Right atrium auricular region (tissue), 2 donors: ENCODE data around the gene SEMA4D. TPM values are rescaled to one million over a fixed set of nuclear protein-coding genes. Genes with fewer than 3 reads are reported as not detected.

Experiments used
- DNase-seq: peaks from one replicate; pipeline ENCODE4 v3.0.0-alpha.2; 2019; ENCODE audit warnings: low spot score
- H3K27ac ChIP-seq, 2 donors: fragments of 200-600 bp; sonication (generic); 1 replicate in 1 of 2; 2 replicates in 1 of 2; pipeline ENCODE4 v1.5.1; 2016 to 2019
- H3K27me3 ChIP-seq, 2 donors: fragments of 200-600 bp; sonication (generic); one replicate each; pipeline versions ENCODE4 v1.5.1 to v1.6.0; 2017 to 2019
- H3K36me3 ChIP-seq: fragments of 200-600 bp; sonication (generic); one replicate; pipeline ENCODE4 v1.5.1; 2016
- H3K4me1 ChIP-seq, 2 donors: fragments of 200-600 bp; sonication (generic); one replicate each; pipeline versions ENCODE4 v1.5.1 to v1.6.0; 2017 to 2019
- H3K4me3 ChIP-seq, 2 donors: fragments of 200-600 bp; sonication (generic); 1 replicate in 1 of 2; 2 replicates in 1 of 2; pipeline ENCODE4 v1.5.1; 2017 to 2019; ENCODE audit warnings: mild to moderate bottlenecking in 1 of 2, moderate library complexity in 1 of 2
- H3K9me3 ChIP-seq, 2 donors: fragments of 200-600 bp; sonication (generic); one replicate each; pipeline ENCODE4 v1.5.1; 2019
- CTCF ChIP-seq, 2 donors: fragments of 200-600 bp; sonication (generic); IDR thresholded peaks; one replicate each; pipeline ENCODE4 v1.5.1; 2019; ENCODE audit warnings: antibody characterized with exemption in 2 of 2
- total RNA-seq, 2 donors: library from RNA; depleted of rRNA; stranded (reverse); fragments of >200 nt; gene quantifications; one replicate each; pipeline ENCODE4 v1.1.0, GENCODE V29; 2016

Gene SEMA4D
- total RNA-seq, 2 donors from 2014 or later: 14.6 to 22.1 TPM

GRCh38 chr9:89431930-89432725 lies 65.8 kb downstream of the SEMA4D start:
- TF ChIP-seq CTCF (IDR thresholded peaks at IDR 0.05): no peak
- H3K27me3 ChIP-seq: no peaks in the 10 kb centered on the region
- no peaks in the 10 kb centered on the region for H3K36me3 ChIP-seq
- no peak for DNase-seq
- H3K27ac ChIP-seq: peak overlapping the region in 1 of 2 donors; percentile 44
- no peak overlapping the region for H3K4me3 ChIP-seq
- no peaks in the 10 kb centered on the region for H3K9me3 ChIP-seq
- H3K4me1 ChIP-seq: peaks cover 0 to 24% of the 10 kb centered on the region in 2 donors

GRCh38 chr9:89430995-89431394 lies 66.9 kb downstream of the SEMA4D start:
- Histone ChIP-seq H3K4me3 (no peak overlapping the region), H3K27ac (no peak overlapping the region), H3K4me1 (peaks cover 0 to 27% of the 10 kb centered on the region in 2 donors), H3K27me3 (no peaks in the 10 kb centered on the region), H3K36me3 (no peaks in the 10 kb centered on the region), H3K9me3 (no peaks in the 10 kb centered on the region)
- TF ChIP-seq CTCF (IDR thresholded peaks at IDR 0.05): no peak
- DNase-seq: no peak

GRCh38 chr9:89428901-89429890 lies 68.7 kb downstream of the SEMA4D start:
- Histone ChIP-seq H3K4me3 (no peak overlapping the region), H3K36me3 (no peaks in the 10 kb centered on the region), H3K4me1 (peaks cover 0 to 39% of the 10 kb centered on the region in 2 donors), H3K9me3 (no peaks in the 10 kb centered on the region), H3K27ac (no peak overlapping the region), H3K27me3 (no peaks in the 10 kb centered on the region)
- TF ChIP-seq CTCF (IDR thresholded peaks at IDR 0.05): no peak
- DNase-seq: no peak

- no peak for DNase-seq
- TF ChIP-seq CTCF (IDR thresholded peaks at IDR 0.05): no peak
- H3K9me3 ChIP-seq: no peaks in the 10 kb centered on the region
- no peaks in the 10 kb centered on the region for H3K36me3 ChIP-seq
- H3K4me3 ChIP-seq: no peak overlapping the region
- peaks cover 0 to 38% of the 10 kb centered on the region in 2 donors for H3K4me1 ChIP-seq
- H3K27ac ChIP-seq: no peak overlapping the region
- no peaks in the 10 kb centered on the region for H3K27me3 ChIP-seq
These were observed 69.6 kb downstream of the SEMA4D start for GRCh38 chr9:89428222-89428761.

GRCh38 chr9:89427621-89428221 lies 70.2 kb downstream of the SEMA4D start:
- no peak overlapping the region for H3K4me3 ChIP-seq
- no peaks in the 10 kb centered on the region for H3K27me3 ChIP-seq
- H3K9me3 ChIP-seq: no peaks in the 10 kb centered on the region
- H3K4me1 ChIP-seq: peaks cover 0 to 32% of the 10 kb centered on the region in 2 donors
- no peak overlapping the region for H3K27ac ChIP-seq
- TF ChIP-seq CTCF (IDR thresholded peaks at IDR 0.05): no peak
- no peaks in the 10 kb centered on the region for H3K36me3 ChIP-seq
- no peak for DNase-seq
